PFSK-1 (cell line): ENCODE data around the gene GAREM1.

ENCODE experiments used
- FOXP2 ChIP-seq: optimal IDR thresholded peaks from 2 replicates; pipeline ENCODE3; 2011; ENCODE audit warnings: borderline replicate concordance, control low read depth, inconsistent platforms; ENCODE audit not compliant: insufficient read depth; ENCODE audit errors: extremely low read length, extremely low read depth
- POLR2AphosphoS5 ChIP-seq: IDR thresholded peaks from 2 replicates; pipeline ENCODE4 v1.6.1; 2012; ENCODE audit warnings: low read depth, mild to moderate bottlenecking, control low read depth, low read length, moderate library complexity
- SIN3A ChIP-seq: IDR thresholded peaks from 2 replicates; pipeline ENCODE4 v1.6.1; 2012; ENCODE audit warnings: mild to moderate bottlenecking, low read length, moderate library complexity, borderline replicate concordance; ENCODE audit not compliant: insufficient read depth
- TAF1 ChIP-seq: IDR thresholded peaks from 2 replicates; pipeline ENCODE4 v1.6.1; 2012; ENCODE audit warnings: low read length, control low read depth, borderline replicate concordance; ENCODE audit not compliant: insufficient read depth
- TF ChIP-seq, protein P1 (sequence below), 2 experiments: IDR thresholded peaks; 2 replicates each; pipeline versions ENCODE4 v1.6.1 to v1.8.0; 2011 to 2012; ENCODE audit warnings: low read depth in 2 of 2, low read length in 2 of 2, control low read depth in 1 of 2, inconsistent platforms in 1 of 2, mild to moderate bottlenecking in 1 of 2, moderate library complexity in 1 of 2; ENCODE audit not compliant: insufficient read depth in 1 of 2

The GAREM1 gene

GRCh38 chr18:32371384-32371783, 99.3 kb downstream of the GAREM1 start:
- no peak for TF ChIP-seq POLR2AphosphoS5

- TF ChIP-seq TAF1 (no peak), POLR2AphosphoS5 (no peak), FOXP2 (no peak), SIN3A (no peak)
- TF ChIP-seq, protein P1, sequence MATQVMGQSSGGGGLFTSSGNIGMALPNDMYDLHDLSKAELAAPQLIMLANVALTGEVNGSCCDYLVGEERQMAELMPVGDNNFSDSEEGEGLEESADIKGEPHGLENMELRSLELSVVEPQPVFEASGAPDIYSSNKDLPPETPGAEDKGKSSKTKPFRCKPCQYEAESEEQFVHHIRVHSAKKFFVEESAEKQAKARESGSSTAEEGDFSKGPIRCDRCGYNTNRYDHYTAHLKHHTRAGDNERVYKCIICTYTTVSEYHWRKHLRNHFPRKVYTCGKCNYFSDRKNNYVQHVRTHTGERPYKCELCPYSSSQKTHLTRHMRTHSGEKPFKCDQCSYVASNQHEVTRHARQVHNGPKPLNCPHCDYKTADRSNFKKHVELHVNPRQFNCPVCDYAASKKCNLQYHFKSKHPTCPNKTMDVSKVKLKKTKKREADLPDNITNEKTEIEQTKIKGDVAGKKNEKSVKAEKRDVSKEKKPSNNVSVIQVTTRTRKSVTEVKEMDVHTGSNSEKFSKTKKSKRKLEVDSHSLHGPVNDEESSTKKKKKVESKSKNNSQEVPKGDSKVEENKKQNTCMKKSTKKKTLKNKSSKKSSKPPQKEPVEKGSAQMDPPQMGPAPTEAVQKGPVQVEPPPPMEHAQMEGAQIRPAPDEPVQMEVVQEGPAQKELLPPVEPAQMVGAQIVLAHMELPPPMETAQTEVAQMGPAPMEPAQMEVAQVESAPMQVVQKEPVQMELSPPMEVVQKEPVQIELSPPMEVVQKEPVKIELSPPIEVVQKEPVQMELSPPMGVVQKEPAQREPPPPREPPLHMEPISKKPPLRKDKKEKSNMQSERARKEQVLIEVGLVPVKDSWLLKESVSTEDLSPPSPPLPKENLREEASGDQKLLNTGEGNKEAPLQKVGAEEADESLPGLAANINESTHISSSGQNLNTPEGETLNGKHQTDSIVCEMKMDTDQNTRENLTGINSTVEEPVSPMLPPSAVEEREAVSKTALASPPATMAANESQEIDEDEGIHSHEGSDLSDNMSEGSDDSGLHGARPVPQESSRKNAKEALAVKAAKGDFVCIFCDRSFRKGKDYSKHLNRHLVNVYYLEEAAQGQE (IDR thresholded peaks at IDR 0.05; ENCODE audit: insufficient read depth in 1 of 2, low read depth in 2 of 2, low read length in 2 of 2) = no peak
Observed at GRCh38 chr18:32368991-32369390, 101.7 kb downstream of the GAREM1 start.

DNA sequence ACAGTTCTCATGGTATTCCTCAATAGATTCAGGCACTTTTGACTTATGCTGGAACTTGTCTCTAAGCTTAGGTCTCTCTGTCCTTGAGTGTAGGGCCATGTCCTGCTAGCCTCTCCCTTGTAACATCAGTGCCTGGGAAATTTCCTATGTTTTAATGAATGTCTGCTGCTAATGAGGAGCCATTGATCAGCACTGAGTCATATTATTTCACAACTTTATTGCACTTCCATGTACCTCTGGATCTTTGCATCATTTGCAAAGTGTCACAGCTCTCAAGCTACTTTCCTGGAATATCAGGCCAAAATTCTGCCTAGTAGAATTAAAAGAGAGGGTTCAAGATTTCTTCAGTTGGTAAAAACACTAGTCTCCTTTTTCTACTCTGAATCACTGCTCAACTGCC, 102.5 kb downstream of the GAREM1 start:
- no peak for TF ChIP-seq TAF1

DNA sequence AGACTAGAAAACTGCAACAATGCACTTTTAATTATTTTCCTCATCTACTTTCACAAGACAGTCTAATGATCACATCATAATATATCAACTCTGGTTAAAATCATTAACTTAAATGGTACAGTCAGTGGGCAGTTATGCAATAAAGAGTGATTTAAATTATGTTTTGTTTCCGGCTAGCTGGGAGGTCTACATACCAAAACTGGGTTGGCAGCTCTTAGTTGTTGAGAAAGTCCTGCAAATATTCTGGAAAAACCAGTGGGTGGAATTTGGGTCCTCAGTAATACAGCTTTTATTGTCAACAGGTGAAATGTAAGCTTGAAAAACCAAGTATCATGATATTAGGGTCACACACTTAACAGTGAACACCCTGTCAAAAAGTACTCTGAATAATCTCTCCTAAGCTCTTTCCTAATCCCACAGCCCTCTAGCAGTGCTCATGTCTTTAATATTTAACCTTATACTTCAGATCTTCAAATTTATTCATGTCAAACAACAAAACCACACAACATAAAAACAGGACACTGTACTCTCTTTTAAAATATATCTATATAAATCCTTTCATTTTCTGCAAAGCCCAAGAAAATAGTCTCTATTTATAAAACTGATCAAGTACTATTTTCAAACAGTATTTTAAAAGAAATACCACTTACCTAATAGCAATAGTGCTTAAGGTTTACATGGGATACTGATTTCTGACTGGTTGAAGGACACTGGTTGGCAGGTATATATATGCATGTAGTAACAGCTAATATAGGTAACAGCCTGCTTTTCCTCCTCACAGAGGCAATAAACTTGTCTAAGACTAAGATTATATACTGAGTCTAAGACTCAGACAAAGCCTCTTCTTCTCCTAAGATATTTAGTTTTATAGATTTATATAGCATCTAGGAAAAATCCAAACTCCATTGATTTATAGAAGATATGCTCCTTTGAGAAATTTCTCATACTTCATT, 103.8 kb downstream of the GAREM1 start:
- TF ChIP-seq, protein P1 (IDR thresholded peaks at IDR 0.05; ENCODE audit: insufficient read depth in 1 of 2, low read depth in 2 of 2, low read length in 2 of 2) = no peak
- TF ChIP-seq FOXP2 (no peak), SIN3A (no peak), POLR2AphosphoS5 (no peak), TAF1 (no peak)

GRCh38 chr18:32362484-32362883, 108.2 kb downstream of the GAREM1 start:
- TF ChIP-seq, protein P1 (IDR thresholded peaks at IDR 0.05; ENCODE audit: insufficient read depth in 1 of 2, low read depth in 2 of 2, low read length in 2 of 2) = no peak
- no peak for TF ChIP-seq FOXP2
- no peak for TF ChIP-seq SIN3A
- no peak for TF ChIP-seq TAF1
- no peak for TF ChIP-seq POLR2AphosphoS5

GRCh38 chr18:32360682-32361345, 109.9 kb downstream of the GAREM1 start:
- no peak for TF ChIP-seq SIN3A
- TF ChIP-seq POLR2AphosphoS5 = no peak
- no peak for TF ChIP-seq FOXP2
- no peak for TF ChIP-seq TAF1
